ENCODE data around the gene TANGO6.

DNA sequence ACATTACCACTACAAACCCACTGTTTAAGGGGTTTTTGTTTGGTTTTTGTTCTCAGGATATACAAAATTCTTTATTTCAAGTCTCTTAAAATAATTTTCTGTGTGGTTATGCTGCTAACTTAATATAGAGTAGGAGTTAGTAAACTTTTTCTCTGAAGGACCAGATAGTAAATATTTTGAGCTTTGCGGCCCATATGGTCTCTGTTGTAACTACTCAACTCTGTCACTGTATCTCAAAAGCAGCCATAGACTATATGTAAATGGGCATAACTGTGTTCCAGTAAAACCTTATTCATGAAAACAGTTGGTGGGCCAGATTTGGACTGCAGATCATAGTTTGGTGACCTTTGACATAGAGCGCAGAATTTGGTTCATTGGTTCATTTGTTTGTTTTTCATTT is 7.2 kb downstream of the TANGO6 start:
- TF ChIP-seq, protein P1, sequence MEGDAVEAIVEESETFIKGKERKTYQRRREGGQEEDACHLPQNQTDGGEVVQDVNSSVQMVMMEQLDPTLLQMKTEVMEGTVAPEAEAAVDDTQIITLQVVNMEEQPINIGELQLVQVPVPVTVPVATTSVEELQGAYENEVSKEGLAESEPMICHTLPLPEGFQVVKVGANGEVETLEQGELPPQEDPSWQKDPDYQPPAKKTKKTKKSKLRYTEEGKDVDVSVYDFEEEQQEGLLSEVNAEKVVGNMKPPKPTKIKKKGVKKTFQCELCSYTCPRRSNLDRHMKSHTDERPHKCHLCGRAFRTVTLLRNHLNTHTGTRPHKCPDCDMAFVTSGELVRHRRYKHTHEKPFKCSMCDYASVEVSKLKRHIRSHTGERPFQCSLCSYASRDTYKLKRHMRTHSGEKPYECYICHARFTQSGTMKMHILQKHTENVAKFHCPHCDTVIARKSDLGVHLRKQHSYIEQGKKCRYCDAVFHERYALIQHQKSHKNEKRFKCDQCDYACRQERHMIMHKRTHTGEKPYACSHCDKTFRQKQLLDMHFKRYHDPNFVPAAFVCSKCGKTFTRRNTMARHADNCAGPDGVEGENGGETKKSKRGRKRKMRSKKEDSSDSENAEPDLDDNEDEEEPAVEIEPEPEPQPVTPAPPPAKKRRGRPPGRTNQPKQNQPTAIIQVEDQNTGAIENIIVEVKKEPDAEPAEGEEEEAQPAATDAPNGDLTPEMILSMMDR (conservative IDR thresholded peaks at IDR 0.05; ENCODE audit: low read length): no peak
- no peak for TF ChIP-seq EZH2phosphoT487 (IDR thresholded peaks at IDR 0.05; ENCODE audit: borderline replicate concordance, low read depth, low read length)
